HCT116 (cell line): Measurements from ENCODE around the gene GNPDA1. TPM values are rescaled to one million over a fixed set of nuclear protein-coding genes. Genes with fewer than 3 reads are reported as not detected.

ENCODE experiments used
- ATAC-seq: fragments of 200-7000 bp; cut with Tn5 transposase; 2 replicates; pipeline ENCODE4 v1.9.1; 2020; ENCODE audit warnings: mild to moderate bottlenecking, moderate library complexity
- BruUV-seq: library from RNA; stranded (reverse); fragments of 400-500 nt; replicated peaks from 2 replicates; lab custom pipeline; 2021; lab: Mats Ljungman, UMichigan
- CTCF ChIA-PET: fragments of 300-600 bp; sonication (Branson Sonifier 250); formaldehyde crosslinking; loops from one replicate; lab custom pipeline; 2021; ENCODE audit warnings: antibody characterized with exemption; lab: Charles Lee
- POLR2A ChIA-PET: fragments of 300-600, 350-600 bp; sonication (Branson Sonifier 250); formaldehyde crosslinking; loops from one replicate; lab custom pipeline; 2021; ENCODE audit warnings: antibody characterized with exemption; lab: Charles Lee
- RAD21 ChIA-PET, 2 experiments: fragments of 300-600 bp; sonication (Branson Sonifier 250); formaldehyde crosslinking; loops; one replicate each; lab custom pipeline; 2023; ENCODE audit warnings: low total read pairs in 2 of 2; ENCODE audit not compliant: uncharacterized antibody in 2 of 2, unreplicated experiment in 2 of 2, low non-redundant PET in 1 of 2; lab: Charles Lee
- DNase-seq: peaks from one replicate; pipeline ENCODE4 v3.0.0-alpha.2; 2010; ENCODE audit warnings: low read depth, low spot score
- H2AFZ ChIP-seq: fragments of 200-600 bp; shearing (Covaris generic), sonication (generic); 2 replicates; pipeline ENCODE4 v1.6.1; 2017; ENCODE audit warnings: low read depth, mixed run types, mixed read lengths, antibody characterized with exemption, low read length; ENCODE audit not compliant: poor library complexity, severe bottlenecking
- H3K27ac ChIP-seq: 2 replicates; pipeline ENCODE4 v1.5.1; 2012; ENCODE audit warnings: low read depth, low read length
- H3K27me3 ChIP-seq: fragments of 200-600 bp; sonication (generic); 2 replicates; pipeline ENCODE4 v1.6.1; 2016; ENCODE audit warnings: mixed run types, low read length, mixed read lengths; ENCODE audit not compliant: insufficient read depth
- H3K36me3 ChIP-seq, 2 experiments: fragments of 200-500 bp in 1 of 2; fragments of 200-600 bp in 1 of 2; sonication (Bioruptor generic) in 1 of 2; sonication (generic) in 1 of 2; 2 replicates each; pipeline versions ENCODE4 v1.5.1 to v1.6.1; 2014 to 2016; ENCODE audit warnings: low read length in 2 of 2, inconsistent platforms in 1 of 2, mixed read lengths in 1 of 2, mixed run types in 1 of 2; ENCODE audit not compliant: insufficient read depth in 2 of 2, control insufficient read depth in 1 of 2
- H3K4me1 ChIP-seq, 2 experiments: fragments of 200-600 bp in 1 of 2; sonication (generic) in 1 of 2; 2 replicates each; pipeline versions ENCODE4 v1.5.1 to v1.6.1; 2012 to 2017; ENCODE audit warnings: low read length in 2 of 2, inconsistent platforms in 1 of 2, mild to moderate bottlenecking in 1 of 2, mixed read lengths in 1 of 2, mixed run types in 1 of 2, moderate library complexity in 1 of 2; ENCODE audit not compliant: insufficient read depth in 2 of 2, control insufficient read depth in 1 of 2
- H3K4me2 ChIP-seq: fragments of 200-600 bp; sonication (generic); 2 replicates; pipeline ENCODE4 v1.6.1; 2017; ENCODE audit warnings: mixed run types, low read length, mixed read lengths
- H3K4me3 ChIP-seq, 2 experiments: fragments of 200-600 bp in 1 of 2; sonication (generic) in 1 of 2; replicated peaks in 1 of 2; 2 replicates each; pipeline ENCODE4 v1.5.1; 2011 to 2016; ENCODE audit warnings: low read length in 2 of 2, control low read depth in 1 of 2, low read depth in 1 of 2, mild to moderate bottlenecking in 1 of 2, mixed read lengths in 1 of 2, mixed run types in 1 of 2
- H3K79me2 ChIP-seq: fragments of 200-600 bp; sonication (generic); 2 replicates; pipeline ENCODE4 v1.6.1; 2017; ENCODE audit warnings: mild to moderate bottlenecking, mixed run types, low read length, moderate library complexity, mixed read lengths; ENCODE audit not compliant: insufficient read depth
- H3K9ac ChIP-seq: fragments of 200-600 bp; sonication (generic); 2 replicates; pipeline ENCODE4 v1.6.1; 2016; ENCODE audit warnings: low read length, mixed read lengths
- H3K9me2 ChIP-seq: fragments of 200-600 bp; sonication (generic), shearing (Covaris generic); 2 replicates; pipeline ENCODE4 v1.6.1; 2017; ENCODE audit warnings: mixed run types, mild to moderate bottlenecking, moderate library complexity; ENCODE audit not compliant: insufficient read depth
- H3K9me3 ChIP-seq, 2 experiments: fragments of 200-500 bp in 1 of 2; fragments of 200-600 bp in 1 of 2; sonication (Bioruptor generic) in 1 of 2; sonication (generic) in 1 of 2; 2 replicates each; pipeline ENCODE4 v1.6.1; 2014 to 2017; ENCODE audit warnings: low read length in 2 of 2, mixed read lengths in 2 of 2, inconsistent platforms in 1 of 2, low read depth in 1 of 2, mild to moderate bottlenecking in 1 of 2, mixed run types in 1 of 2, moderate library complexity in 1 of 2; ENCODE audit not compliant: control insufficient read depth in 1 of 2, insufficient read depth in 1 of 2
- H4K20me1 ChIP-seq: fragments of 200-600 bp; sonication (generic), shearing (Covaris generic); 2 replicates; pipeline ENCODE4 v1.6.1; 2017; ENCODE audit warnings: mixed run types, mild to moderate bottlenecking, moderate library complexity; ENCODE audit not compliant: insufficient read depth
- CBX3 ChIP-seq: IDR thresholded peaks from 2 replicates; pipeline ENCODE4 v1.6.1; 2012; ENCODE audit warnings: low read depth
- CEBPB ChIP-seq: IDR thresholded peaks from 2 replicates; pipeline ENCODE4 v1.6.1; 2012; ENCODE audit warnings: low read depth
- EGR1 ChIP-seq: IDR thresholded peaks from 2 replicates; pipeline ENCODE4 v1.6.1; 2012; ENCODE audit warnings: low read depth
- ELF1 ChIP-seq: IDR thresholded peaks from 2 replicates; pipeline ENCODE4 v1.6.1; 2012; ENCODE audit warnings: low read depth, borderline replicate concordance
- POLR2AphosphoS5 ChIP-seq: IDR thresholded peaks from 2 replicates; pipeline ENCODE4 v1.6.1; 2011; ENCODE audit warnings: mild to moderate bottlenecking, low read depth, low read length, moderate library complexity
- RAD21 ChIP-seq: IDR thresholded peaks from 2 replicates; pipeline ENCODE4 v1.6.1; 2012; ENCODE audit warnings: low read depth, mild to moderate bottlenecking
- SIN3A ChIP-seq: IDR thresholded peaks from 2 replicates; pipeline ENCODE4 v1.6.1; 2012; ENCODE audit warnings: low read depth
- SP1 ChIP-seq: IDR thresholded peaks from 2 replicates; pipeline ENCODE4 v1.6.1; 2012; ENCODE audit warnings: low read depth
- TCF7L2 ChIP-seq: IDR thresholded peaks from 2 replicates; pipeline ENCODE4 v1.7.0; 2011; ENCODE audit warnings: borderline replicate concordance, inconsistent platforms; ENCODE audit not compliant: insufficient read depth, insufficient read length; ENCODE audit errors: extremely low read depth
- ZFX ChIP-seq: fragments of 450-650 bp; IDR thresholded peaks from 2 replicates; pipeline ENCODE4 v1.6.1; 2017
- intact Hi-C: fragments of 100-400 bp; cut with micrococcal nuclease; formaldehyde crosslinking; loops from 2 replicates; pipeline ENCODE4 v1.10.0; 2022
- total RNA-seq: library from RNA; stranded (reverse); gene quantifications from one replicate; pipeline ENCODE4 v1.2.1, GENCODE V29; 2021; ENCODE audit not compliant: unreplicated experiment
- TF ChIP-seq, protein P1 (sequence below): IDR thresholded peaks from 2 replicates; pipeline ENCODE4 v1.6.1; 2012
- TF ChIP-seq, protein P2 (sequence below): IDR thresholded peaks from 2 replicates; pipeline ENCODE4 v1.6.1; 2012; ENCODE audit warnings: low read depth
- TF ChIP-seq, protein P3 (sequence below): IDR thresholded peaks from 2 replicates; pipeline ENCODE4 v1.6.1; 2012
- TF ChIP-seq, protein P4 (sequence below), 3 experiments: fragments of 200-600 bp in 1 of 3; sonication (generic) in 1 of 3; IDR thresholded peaks in 2 of 3; conservative IDR thresholded peaks in 1 of 3; 2 replicates each; pipeline ENCODE4 v1.5.1; 2012 to 2017; ENCODE audit warnings: low read depth in 2 of 3, low read length in 2 of 3, antibody characterized with exemption in 1 of 3, borderline replicate concordance in 1 of 3, control low read depth in 1 of 3, mild to moderate bottlenecking in 1 of 3, mixed read lengths in 1 of 3, mixed run types in 1 of 3, moderate library complexity in 1 of 3; ENCODE audit not compliant: insufficient read depth in 1 of 3
- TF ChIP-seq, protein P5 (sequence below): IDR thresholded peaks from 2 replicates; pipeline ENCODE4 v1.6.1; 2011; ENCODE audit warnings: mild to moderate bottlenecking, low read length, moderate library complexity; ENCODE audit not compliant: insufficient replicate concordance; ENCODE audit errors: extremely low read depth

Gene GNPDA1
- total RNA-seq, 1 experiment from 2014 or later, result 45.6 TPM

DNA sequence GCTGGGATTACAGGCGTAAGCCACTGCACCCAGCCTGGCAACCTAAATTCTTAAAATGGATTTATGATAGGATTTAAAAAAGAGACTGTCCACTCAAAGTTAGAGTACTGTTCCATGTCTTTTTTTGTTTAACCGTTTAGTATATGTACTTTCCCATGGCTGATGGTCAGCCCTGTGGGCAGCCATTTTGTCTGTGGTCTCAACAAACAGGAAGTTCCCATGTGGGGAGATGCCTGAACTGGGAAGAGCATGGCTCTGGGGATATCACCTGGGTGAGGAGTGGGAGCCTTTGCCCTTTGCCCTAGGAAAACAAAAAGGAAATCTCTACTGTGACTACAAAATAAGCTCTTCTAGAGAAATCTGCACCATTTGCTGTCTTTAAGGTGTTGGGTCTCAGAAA is 27.5 kb upstream of the GNPDA1 start:
- RAD21 ChIA-PET, result no interaction called here
- H3K36me3 ChIP-seq, result no peaks in the 10 kb centered on the region
- no peaks in the 10 kb centered on the region for H3K4me1 ChIP-seq
- no peak overlapping the region for H3K9ac ChIP-seq
- TF ChIP-seq ELF1 (no peak), SP1 (no peak), CEBPB (no peak), CBX3 (no peak), SIN3A (no peak), RAD21 (no peak), TCF7L2 (no peak), ZFX (no peak), POLR2AphosphoS5 (no peak), EGR1 (no peak)
- TF ChIP-seq, protein P1, sequence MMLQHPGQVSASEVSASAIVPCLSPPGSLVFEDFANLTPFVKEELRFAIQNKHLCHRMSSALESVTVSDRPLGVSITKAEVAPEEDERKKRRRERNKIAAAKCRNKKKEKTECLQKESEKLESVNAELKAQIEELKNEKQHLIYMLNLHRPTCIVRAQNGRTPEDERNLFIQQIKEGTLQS, result no peak
- TF ChIP-seq, protein P2, sequence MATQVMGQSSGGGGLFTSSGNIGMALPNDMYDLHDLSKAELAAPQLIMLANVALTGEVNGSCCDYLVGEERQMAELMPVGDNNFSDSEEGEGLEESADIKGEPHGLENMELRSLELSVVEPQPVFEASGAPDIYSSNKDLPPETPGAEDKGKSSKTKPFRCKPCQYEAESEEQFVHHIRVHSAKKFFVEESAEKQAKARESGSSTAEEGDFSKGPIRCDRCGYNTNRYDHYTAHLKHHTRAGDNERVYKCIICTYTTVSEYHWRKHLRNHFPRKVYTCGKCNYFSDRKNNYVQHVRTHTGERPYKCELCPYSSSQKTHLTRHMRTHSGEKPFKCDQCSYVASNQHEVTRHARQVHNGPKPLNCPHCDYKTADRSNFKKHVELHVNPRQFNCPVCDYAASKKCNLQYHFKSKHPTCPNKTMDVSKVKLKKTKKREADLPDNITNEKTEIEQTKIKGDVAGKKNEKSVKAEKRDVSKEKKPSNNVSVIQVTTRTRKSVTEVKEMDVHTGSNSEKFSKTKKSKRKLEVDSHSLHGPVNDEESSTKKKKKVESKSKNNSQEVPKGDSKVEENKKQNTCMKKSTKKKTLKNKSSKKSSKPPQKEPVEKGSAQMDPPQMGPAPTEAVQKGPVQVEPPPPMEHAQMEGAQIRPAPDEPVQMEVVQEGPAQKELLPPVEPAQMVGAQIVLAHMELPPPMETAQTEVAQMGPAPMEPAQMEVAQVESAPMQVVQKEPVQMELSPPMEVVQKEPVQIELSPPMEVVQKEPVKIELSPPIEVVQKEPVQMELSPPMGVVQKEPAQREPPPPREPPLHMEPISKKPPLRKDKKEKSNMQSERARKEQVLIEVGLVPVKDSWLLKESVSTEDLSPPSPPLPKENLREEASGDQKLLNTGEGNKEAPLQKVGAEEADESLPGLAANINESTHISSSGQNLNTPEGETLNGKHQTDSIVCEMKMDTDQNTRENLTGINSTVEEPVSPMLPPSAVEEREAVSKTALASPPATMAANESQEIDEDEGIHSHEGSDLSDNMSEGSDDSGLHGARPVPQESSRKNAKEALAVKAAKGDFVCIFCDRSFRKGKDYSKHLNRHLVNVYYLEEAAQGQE, result no peak
- TF ChIP-seq, protein P3, sequence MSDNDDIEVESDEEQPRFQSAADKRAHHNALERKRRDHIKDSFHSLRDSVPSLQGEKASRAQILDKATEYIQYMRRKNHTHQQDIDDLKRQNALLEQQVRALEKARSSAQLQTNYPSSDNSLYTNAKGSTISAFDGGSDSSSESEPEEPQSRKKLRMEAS, result no peak
- TF ChIP-seq, protein P4, sequence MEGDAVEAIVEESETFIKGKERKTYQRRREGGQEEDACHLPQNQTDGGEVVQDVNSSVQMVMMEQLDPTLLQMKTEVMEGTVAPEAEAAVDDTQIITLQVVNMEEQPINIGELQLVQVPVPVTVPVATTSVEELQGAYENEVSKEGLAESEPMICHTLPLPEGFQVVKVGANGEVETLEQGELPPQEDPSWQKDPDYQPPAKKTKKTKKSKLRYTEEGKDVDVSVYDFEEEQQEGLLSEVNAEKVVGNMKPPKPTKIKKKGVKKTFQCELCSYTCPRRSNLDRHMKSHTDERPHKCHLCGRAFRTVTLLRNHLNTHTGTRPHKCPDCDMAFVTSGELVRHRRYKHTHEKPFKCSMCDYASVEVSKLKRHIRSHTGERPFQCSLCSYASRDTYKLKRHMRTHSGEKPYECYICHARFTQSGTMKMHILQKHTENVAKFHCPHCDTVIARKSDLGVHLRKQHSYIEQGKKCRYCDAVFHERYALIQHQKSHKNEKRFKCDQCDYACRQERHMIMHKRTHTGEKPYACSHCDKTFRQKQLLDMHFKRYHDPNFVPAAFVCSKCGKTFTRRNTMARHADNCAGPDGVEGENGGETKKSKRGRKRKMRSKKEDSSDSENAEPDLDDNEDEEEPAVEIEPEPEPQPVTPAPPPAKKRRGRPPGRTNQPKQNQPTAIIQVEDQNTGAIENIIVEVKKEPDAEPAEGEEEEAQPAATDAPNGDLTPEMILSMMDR (IDR thresholded peaks at IDR 0.05 in 2 of 3, conservative IDR thresholded peaks at IDR 0.05 in 1 of 3; ENCODE audit: borderline replicate concordance in 1 of 3, insufficient read depth in 1 of 3, low read depth in 2 of 3, low read length in 2 of 3), result no peak
- TF ChIP-seq, protein P5, sequence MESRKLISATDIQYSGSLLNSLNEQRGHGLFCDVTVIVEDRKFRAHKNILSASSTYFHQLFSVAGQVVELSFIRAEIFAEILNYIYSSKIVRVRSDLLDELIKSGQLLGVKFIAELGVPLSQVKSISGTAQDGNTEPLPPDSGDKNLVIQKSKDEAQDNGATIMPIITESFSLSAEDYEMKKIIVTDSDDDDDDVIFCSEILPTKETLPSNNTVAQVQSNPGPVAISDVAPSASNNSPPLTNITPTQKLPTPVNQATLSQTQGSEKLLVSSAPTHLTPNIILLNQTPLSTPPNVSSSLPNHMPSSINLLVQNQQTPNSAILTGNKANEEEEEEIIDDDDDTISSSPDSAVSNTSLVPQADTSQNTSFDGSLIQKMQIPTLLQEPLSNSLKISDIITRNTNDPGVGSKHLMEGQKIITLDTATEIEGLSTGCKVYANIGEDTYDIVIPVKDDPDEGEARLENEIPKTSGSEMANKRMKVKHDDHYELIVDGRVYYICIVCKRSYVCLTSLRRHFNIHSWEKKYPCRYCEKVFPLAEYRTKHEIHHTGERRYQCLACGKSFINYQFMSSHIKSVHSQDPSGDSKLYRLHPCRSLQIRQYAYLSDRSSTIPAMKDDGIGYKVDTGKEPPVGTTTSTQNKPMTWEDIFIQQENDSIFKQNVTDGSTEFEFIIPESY, result no peak
- no peaks in the 10 kb centered on the region for H3K9me3 ChIP-seq
- H3K27me3 ChIP-seq, result no peaks in the 10 kb centered on the region
- H3K79me2 ChIP-seq, result no peaks in the 10 kb centered on the region
- no peak overlapping the region for H3K4me2 ChIP-seq
- POLR2A ChIA-PET, result no interaction called here
- H3K4me3 ChIP-seq, result no peak overlapping the region
- intact Hi-C loops, result no loop called here
- H4K20me1 ChIP-seq, result no peaks in the 10 kb centered on the region
- CTCF ChIA-PET, result no interaction called here
- DNase-seq, result no peak
- ATAC-seq, result no peak
- H2AFZ ChIP-seq, result peak overlapping the region; percentile 40
- H3K27ac ChIP-seq, result no peak overlapping the region
- BruUV-seq, result no TSS peak
- H3K9me2 ChIP-seq, result no peaks in the 10 kb centered on the region
